RWPE2 (cell line): ENCODE measurements around the gene GLS2.

ENCODE experiments used
- ATAC-seq: fragments of 200-7000 bp; cut with Tn5 transposase; 3 replicates; pipeline ENCODE4 v1.9.1; 2021; ENCODE audit warnings: low read depth
- DNase-seq: peaks from one replicate; pipeline ENCODE4 v3.0.0-alpha.2; 2020; ENCODE audit warnings: low spot score
- H3K27ac ChIP-seq: fragments of 450-650 bp; 2 replicates; pipeline ENCODE4 v1.5.1; 2017; ENCODE audit warnings: mild to moderate bottlenecking; ENCODE audit not compliant: poor library complexity, severe bottlenecking
- H3K27me3 ChIP-seq: fragments of 250-450 bp; sonication (Bioruptor Pico); 2 replicates; pipeline ENCODE4 v1.5.1; 2021; ENCODE audit warnings: mild to moderate bottlenecking, moderate library complexity; ENCODE audit not compliant: insufficient read depth, poor library complexity, severe bottlenecking
- H3K36me3 ChIP-seq: fragments of 250-450 bp; sonication (Bioruptor Pico); 2 replicates; pipeline ENCODE4 v1.5.1; 2020; ENCODE audit warnings: low read depth, mild to moderate bottlenecking, moderate library complexity
- H3K4me1 ChIP-seq: fragments of 250-450 bp; sonication (Bioruptor Pico); 2 replicates; pipeline ENCODE4 v1.5.1; 2021; ENCODE audit warnings: mild to moderate bottlenecking, moderate library complexity; ENCODE audit not compliant: insufficient read depth, poor library complexity, severe bottlenecking
- H3K4me3 ChIP-seq: fragments of 250-450 bp; sonication (Bioruptor Pico); 2 replicates; pipeline ENCODE4 v1.5.1; 2021; ENCODE audit warnings: mild to moderate bottlenecking, moderate library complexity; ENCODE audit not compliant: severe bottlenecking
- H3K9me3 ChIP-seq: fragments of 250-450 bp; sonication (Bioruptor Pico); 2 replicates; pipeline ENCODE4 v1.5.1; 2021; ENCODE audit warnings: mild to moderate bottlenecking, moderate library complexity; ENCODE audit not compliant: severe bottlenecking
- CTCF ChIP-seq: fragments of 450-650 bp; IDR thresholded peaks from one replicate; pipeline ENCODE4 v1.5.1; 2017; ENCODE audit warnings: mild to moderate bottlenecking, moderate library complexity; ENCODE audit not compliant: poor library complexity, severe bottlenecking

The GLS2 gene

DNA sequence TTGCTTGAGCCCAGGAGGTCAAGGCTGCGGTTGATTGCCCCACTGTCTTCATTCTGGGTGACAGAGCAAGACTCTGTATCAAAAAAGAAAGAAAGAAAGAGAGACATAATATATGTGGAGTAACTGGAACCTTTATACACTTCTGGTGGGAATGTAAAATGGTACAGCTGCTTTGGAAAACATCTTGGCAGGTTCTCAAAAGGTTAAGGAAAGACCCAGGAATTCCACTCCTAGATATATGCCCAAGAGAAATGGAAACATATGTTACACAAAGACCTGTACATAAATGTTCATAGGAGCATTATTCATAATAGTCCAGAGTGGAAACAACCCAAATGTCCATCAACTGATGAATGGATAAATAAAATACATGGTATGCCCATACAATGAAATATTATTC lies 40.9 kb upstream of the GLS2 start:
- no peak for ATAC-seq
- Histone ChIP-seq H3K27me3 (no peaks in the 10 kb centered on the region), H3K36me3 (peaks cover 47% of the 10 kb centered on the region), H3K4me3 (no peak overlapping the region), H3K27ac (peak overlapping the region; percentile 98), H3K4me1 (peaks cover 54% of the 10 kb centered on the region), H3K9me3 (no peaks in the 10 kb centered on the region)
- TF ChIP-seq CTCF = no peak
- DNase-seq = no peak

DNA sequence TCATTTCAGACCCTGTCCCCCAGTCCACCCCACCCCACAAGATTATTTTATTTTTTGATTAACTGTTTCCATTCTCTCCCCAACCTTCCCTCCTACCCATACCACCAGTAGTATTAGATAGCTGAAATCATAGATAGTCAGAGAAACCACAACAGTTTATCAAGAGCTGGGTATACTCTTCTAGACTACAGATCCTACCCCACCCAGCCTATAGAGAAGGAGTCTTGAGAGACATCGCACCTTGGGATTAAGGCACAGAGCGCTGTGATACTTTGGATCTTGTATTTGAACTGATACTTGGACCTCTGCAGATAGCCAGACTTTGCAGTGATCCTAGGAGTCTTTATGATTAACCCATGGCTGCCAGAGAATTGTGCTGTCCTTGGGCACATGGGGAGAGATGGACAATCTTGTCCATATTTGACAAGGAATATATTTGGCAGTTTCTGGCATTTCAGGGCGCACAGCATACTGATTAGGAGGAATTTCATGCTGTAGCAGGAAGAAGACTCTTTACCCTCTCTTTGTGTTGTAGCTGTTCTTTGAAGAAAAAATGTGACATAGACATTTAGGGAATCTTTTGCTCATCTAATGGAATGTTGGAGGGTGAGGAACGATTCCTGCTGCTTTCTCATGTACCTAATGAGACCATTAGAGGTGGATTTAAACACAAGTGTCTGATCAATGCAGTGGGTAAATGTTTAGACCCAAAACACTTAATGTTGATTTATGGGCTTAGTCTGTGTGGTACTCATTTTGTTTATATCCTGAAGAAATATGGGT lies 34.6 kb upstream of the GLS2 start:
- Histone ChIP-seq H3K4me1 (peaks cover 62% of the 10 kb centered on the region), H3K36me3 (peaks cover 18% of the 10 kb centered on the region), H3K4me3 (peak overlapping the region; percentile 49), H3K9me3 (no peaks in the 10 kb centered on the region), H3K27ac (peak overlapping the region; percentile 98), H3K27me3 (no peaks in the 10 kb centered on the region)
- TF ChIP-seq CTCF = no peak
- peak; percentile 13; the same call in 2 of the 3 replicates for ATAC-seq
- DNase-seq = no peak

- peak; percentile 65 for ATAC-seq
- H3K27ac ChIP-seq = peak within 1 kb of the TSS; percentile 98
- DNase-seq = peak; percentile 89
Measured at GRCh38 chr12:56521590-56522371, 33.8 kb upstream of the GLS2 start, which contains the start of gene RBMS2. TSS of gene RBMS2 (plus strand) at chr12:56521820. CDS start at chr12:56522024, 204 bp downstream.

DNA sequence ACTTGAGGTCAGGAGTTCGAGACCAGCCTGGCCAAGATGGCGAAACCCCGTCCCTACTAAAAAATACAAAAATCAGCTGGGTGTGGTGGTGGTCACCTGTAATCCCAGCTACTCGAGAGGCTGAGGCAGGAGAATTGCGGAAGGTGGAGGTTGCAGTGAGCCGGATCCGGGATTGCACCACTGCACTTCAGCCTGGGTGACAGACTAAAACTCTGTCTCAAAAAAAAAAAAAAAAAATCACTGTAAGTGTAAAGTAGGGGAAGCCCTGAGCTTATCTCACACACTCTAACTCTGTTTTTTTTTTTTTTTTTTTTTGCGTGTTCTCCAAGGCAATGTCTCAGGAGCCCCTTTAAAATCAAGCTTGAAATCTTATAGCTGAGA lies 33.2 kb upstream of the GLS2 start:
- ATAC-seq (no peak), DNase-seq (no peak)
- Histone ChIP-seq H3K36me3 (peaks cover 18% of the 10 kb centered on the region), H3K4me1 (peaks cover 61% of the 10 kb centered on the region), H3K27ac (peak overlapping the region; percentile 98), H3K27me3 (no peaks in the 10 kb centered on the region), H3K9me3 (no peaks in the 10 kb centered on the region), H3K4me3 (peak overlapping the region; percentile 49)
- TF ChIP-seq CTCF = no peak

More at GRCh38 chr12:56521590-56522371, 33.8 kb upstream of the GLS2 start, which contains the start of gene RBMS2:
- H3K36me3 ChIP-seq = peaks cover 18% of the 10 kb centered on the region
- H3K4me3 ChIP-seq = peak within 1 kb of the TSS; percentile 49
- peaks cover 62% of the 10 kb centered on the region for H3K4me1 ChIP-seq
- H3K9me3 ChIP-seq = no peaks in the 10 kb centered on the region
- no peaks in the 10 kb centered on the region for H3K27me3 ChIP-seq
- TF ChIP-seq CTCF = no peak
